ENCODE results near the gene ANKRD33B. TPM values are rescaled to one million over a fixed set of nuclear protein-coding genes. Genes with fewer than 3 reads are reported as not detected.

The ANKRD33B gene
- total and polyA plus RNA-seq, 9 of the 15 experiments (the other 6 are each of a cell fraction or from before 2014, with no cell fraction given) = 0.10 to 1.7 (median 0.40) TPM

DNA sequence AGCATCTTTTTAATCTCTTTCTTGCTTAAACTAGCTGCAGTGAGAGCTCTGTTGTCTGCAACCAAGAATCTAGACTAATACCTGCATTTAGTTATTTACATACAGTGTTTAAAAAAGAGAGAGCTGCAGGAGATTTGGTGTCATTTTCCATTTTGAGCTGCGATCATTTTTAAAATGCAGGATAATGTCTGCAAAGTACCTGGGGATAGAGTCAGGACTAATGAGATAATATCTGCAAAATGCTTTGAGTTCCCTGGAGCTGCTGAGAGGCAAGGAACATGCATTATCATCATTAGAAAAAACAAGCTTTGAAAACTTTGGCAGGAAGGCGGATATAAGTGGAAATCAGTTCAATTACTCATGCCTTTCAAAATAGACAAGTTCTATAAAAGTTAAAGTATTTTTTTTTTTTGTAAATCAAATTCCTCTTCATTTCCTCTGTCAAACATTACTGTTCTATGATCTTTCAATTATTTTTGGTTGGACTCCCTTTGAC, 21.8 kb upstream of the ANKRD33B start (continued):
- no peak for TF ChIP-seq MGA (IDR thresholded peaks at IDR 0.05)
- no peak for TF ChIP-seq JUN (IDR thresholded peaks at IDR 0.05; ENCODE audit: borderline replicate concordance, low read depth, low read length)
- TF ChIP-seq JUN (CRISPR knock-in tag; IDR thresholded peaks at IDR 0.05; ENCODE audit: borderline replicate concordance) = no peak
- TF ChIP-seq RBM14 (IDR thresholded peaks at IDR 0.05; ENCODE audit: borderline replicate concordance, insufficient read depth, low read depth, low read length) = no peak
- TF ChIP-seq ZNF511 (CRISPR knock-in tag; IDR thresholded peaks at IDR 0.05) = no peak
- no peak for TF ChIP-seq GABPB1 (CRISPR knock-in tag; IDR thresholded peaks at IDR 0.05)
- no peak for TF ChIP-seq SMC3 (conservative IDR thresholded peaks at IDR 0.05; ENCODE audit: insufficient read depth, low read depth, low read length)

All from K562 (cell line).